A549 treated with CORT108297 at 1 μM for 4 hours (cell line): Measurements from ENCODE around the gene DDX53. TPM values are rescaled to one million over a fixed set of nuclear protein-coding genes. Genes with fewer than 3 reads are reported as not detected.

Source experiments
- total RNA-seq: library from RNA; stranded (reverse); fragments of 200-300 nt; extraction: Qiagen RNA extraction; gene quantifications from 5 replicates; pipeline ENCODE4 v1.2.3, GENCODE V29; 2022

The DDX53 gene
- total RNA-seq: not detected in 5 replicates

DNA sequence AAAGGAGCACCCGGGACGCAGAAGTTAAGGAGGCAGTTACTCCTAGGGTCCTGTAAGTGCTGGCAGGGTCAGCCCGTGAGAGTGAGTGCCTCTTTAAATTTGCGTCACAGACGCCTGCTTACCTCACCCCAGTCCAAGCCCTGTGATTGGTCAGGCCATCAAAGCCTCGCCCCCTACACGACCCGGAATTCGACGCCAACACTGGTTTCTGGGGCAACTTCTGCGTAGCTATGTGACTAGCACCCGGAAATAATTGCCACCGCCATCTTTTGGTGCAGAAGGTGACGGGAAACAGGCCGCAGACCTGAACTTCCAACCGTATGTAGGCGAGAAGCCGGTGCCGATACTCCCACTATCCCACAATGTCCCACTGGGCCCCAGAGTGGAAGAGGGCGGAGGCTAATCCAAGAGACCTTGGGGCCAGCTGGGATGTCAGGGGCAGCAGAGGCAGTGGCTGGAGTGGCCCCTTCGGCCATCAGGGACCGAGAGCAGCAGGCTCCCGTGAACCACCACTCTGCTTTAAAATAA lies at the start of gene DDX53:
TSS of gene DDX53 (plus strand) at position 265 of the 528 bp plus-strand sequence. CDS start at position 363, 98 bp downstream.

